HEK293 (cell line): ENCODE measurements around the gene VPS11.

Experiments
- CTCF ChIA-PET: fragments of 350-600 bp; formaldehyde crosslinking; extraction: SDS; loops from one replicate; lab custom pipeline; 2021; ENCODE audit warnings: antibody characterized with exemption; lab: Yijun Ruan, JAX
- POLR2A ChIA-PET: fragments of 300-600 bp; formaldehyde crosslinking; extraction: SDS; loops from one replicate; lab custom pipeline; 2020; ENCODE audit warnings: antibody characterized with exemption, inconsistent platforms; lab: Yijun Ruan, JAX
- H3K27ac ChIP-seq: fragments of 200-500 bp; sonication (Bioruptor generic); 2 replicates; pipeline ENCODE4 v1.5.1; 2014; ENCODE audit warnings: low read depth, low read length, control low read depth, inconsistent platforms; ENCODE audit errors: extremely low read depth
- H3K36me3 ChIP-seq, 2 experiments: fragments of 200-500 bp in 1 of 2; sonication (Bioruptor generic) in 1 of 2; 1 replicate in 1 of 2; 2 replicates in 1 of 2; pipeline ENCODE4 v1.5.1; 2014 to 2017; ENCODE audit warnings: inconsistent platforms in 2 of 2, low read length in 2 of 2; ENCODE audit not compliant: control insufficient read depth in 2 of 2, insufficient read depth in 1 of 2
- H3K4me1 ChIP-seq: fragments of 200-500 bp; sonication (Bioruptor generic); 2 replicates; pipeline ENCODE4 v1.5.1; 2014; ENCODE audit warnings: mild to moderate bottlenecking, low read length, inconsistent platforms; ENCODE audit not compliant: control insufficient read depth, insufficient read depth
- H3K4me3 ChIP-seq: 2 replicates; pipeline ENCODE4 v1.5.1; 2011; ENCODE audit warnings: low read depth, mild to moderate bottlenecking, control low read depth, low read length, moderate library complexity
- H3K9me3 ChIP-seq: fragments of 200-500 bp; sonication (Bioruptor generic); 2 replicates; pipeline ENCODE4 v1.5.1; 2014; ENCODE audit warnings: low read depth, low read length, inconsistent platforms; ENCODE audit not compliant: control insufficient read depth, insufficient read depth
- KLF16 ChIP-seq: fragments of 450-650 bp; formaldehyde crosslinking; IDR thresholded peaks from 2 replicates; pipeline ENCODE4 v1.5.1; 2017; ENCODE audit warnings: missing biosample characterization, missing genetic modification characterization
- OVOL3 ChIP-seq: fragments of 450-650 bp; formaldehyde crosslinking; IDR thresholded peaks from 2 replicates; pipeline ENCODE4 v1.5.1; 2016; ENCODE audit warnings: missing biosample characterization, missing genetic modification characterization
- ZBTB26 ChIP-seq: fragments of 450-650 bp; formaldehyde crosslinking; optimal IDR thresholded peaks from 2 replicates; pipeline ENCODE3; 2016; ENCODE audit warnings: missing biosample characterization, mild to moderate bottlenecking, missing genetic modification characterization
- ZEB2 ChIP-seq: fragments of 450-650 bp; formaldehyde crosslinking; IDR thresholded peaks from 2 replicates; pipeline ENCODE4 v1.5.1; 2016; ENCODE audit warnings: missing biosample characterization, missing genetic modification characterization
- ZFP3 ChIP-seq: fragments of 450-650 bp; formaldehyde crosslinking; IDR thresholded peaks from 2 replicates; pipeline ENCODE4 v1.5.1; 2016; ENCODE audit warnings: low read depth, missing biosample characterization, missing genetic modification characterization
- ZFP41 ChIP-seq: fragments of 450-650 bp; formaldehyde crosslinking; IDR thresholded peaks from 2 replicates; pipeline ENCODE4 v1.5.1; 2016; ENCODE audit warnings: missing biosample characterization, missing genetic modification characterization, borderline replicate concordance
- ZNF121 ChIP-seq: fragments of 450-650 bp; formaldehyde crosslinking; IDR thresholded peaks from 2 replicates; pipeline ENCODE4 v1.5.1; 2016; ENCODE audit warnings: missing biosample characterization, missing genetic modification characterization
- ZNF175 ChIP-seq: fragments of 450-650 bp; formaldehyde crosslinking; IDR thresholded peaks from 2 replicates; pipeline ENCODE4 v1.5.1; 2016; ENCODE audit warnings: missing biosample characterization, missing genetic modification characterization
- ZNF202 ChIP-seq: fragments of 450-650 bp; formaldehyde crosslinking; IDR thresholded peaks from 2 replicates; pipeline ENCODE4 v1.5.1; 2016; ENCODE audit warnings: missing biosample characterization, missing genetic modification characterization, borderline replicate concordance
- ZNF37A ChIP-seq: fragments of 450-650 bp; IDR thresholded peaks from 2 replicates; pipeline ENCODE4 v1.5.1; 2018; ENCODE audit warnings: missing biosample characterization, missing genetic modification characterization
- ZNF404 ChIP-seq: fragments of 450-650 bp; formaldehyde crosslinking; IDR thresholded peaks from 2 replicates; pipeline ENCODE4 v1.5.1; 2017; ENCODE audit warnings: missing biosample characterization, missing genetic modification characterization
- ZNF416 ChIP-seq: fragments of 450-650 bp; formaldehyde crosslinking; IDR thresholded peaks from 2 replicates; pipeline ENCODE4 v1.5.1; 2016; ENCODE audit warnings: missing biosample characterization, missing genetic modification characterization
- ZNF473 ChIP-seq: fragments of 450-650 bp; formaldehyde crosslinking; IDR thresholded peaks from 2 replicates; pipeline ENCODE4 v1.5.1; 2017; ENCODE audit warnings: missing biosample characterization, missing genetic modification characterization
- ZNF530 ChIP-seq: fragments of 450-650 bp; formaldehyde crosslinking; IDR thresholded peaks from 2 replicates; pipeline ENCODE4 v1.5.1; 2016; ENCODE audit warnings: low read depth, missing biosample characterization, missing genetic modification characterization
- ZNF549 ChIP-seq: fragments of 450-650 bp; IDR thresholded peaks from 2 replicates; pipeline ENCODE4 v1.5.1; 2018; ENCODE audit warnings: missing biosample characterization, missing genetic modification characterization, mild to moderate bottlenecking, inconsistent platforms, moderate library complexity
- ZNF580 ChIP-seq: fragments of 450-650 bp; formaldehyde crosslinking; IDR thresholded peaks from 2 replicates; pipeline ENCODE4 v1.5.1; 2016; ENCODE audit warnings: missing biosample characterization, missing genetic modification characterization
- ZNF76 ChIP-seq: fragments of 450-650 bp; formaldehyde crosslinking; IDR thresholded peaks from 2 replicates; pipeline ENCODE4; 2016; ENCODE audit warnings: low read depth, missing biosample characterization, missing genetic modification characterization, borderline replicate concordance
- ZSCAN23 ChIP-seq: fragments of 450-650 bp; formaldehyde crosslinking; IDR thresholded peaks from 2 replicates; pipeline ENCODE4 v1.5.1; 2016; ENCODE audit warnings: missing biosample characterization, missing genetic modification characterization
- ZSCAN5A ChIP-seq: fragments of 450-650 bp; formaldehyde crosslinking; IDR thresholded peaks from 2 replicates; pipeline ENCODE4 v1.5.1; 2016; ENCODE audit warnings: missing biosample characterization, missing genetic modification characterization
- TF ChIP-seq, protein P1 (sequence below): fragments of 450-650 bp; formaldehyde crosslinking; IDR thresholded peaks from 2 replicates; pipeline ENCODE4 v1.5.1; 2017; ENCODE audit warnings: missing biosample characterization, missing genetic modification characterization
- TF ChIP-seq, protein P2 (sequence below): fragments of 450-650 bp; formaldehyde crosslinking; IDR thresholded peaks from 2 replicates; pipeline ENCODE4 v1.5.1; 2016; ENCODE audit warnings: missing biosample characterization, missing genetic modification characterization, borderline replicate concordance
- TF ChIP-seq, protein P3 (sequence below): fragments of 450-650 bp; IDR thresholded peaks from 2 replicates; pipeline ENCODE4 v1.5.1; 2018; ENCODE audit warnings: missing biosample characterization, mild to moderate bottlenecking, missing genetic modification characterization
- TF ChIP-seq, protein P4 (sequence below): fragments of 450-650 bp; formaldehyde crosslinking; IDR thresholded peaks from 2 replicates; pipeline ENCODE4 v1.5.1; 2016; ENCODE audit warnings: missing biosample characterization, missing genetic modification characterization

Gene VPS11

GRCh38 chr11:119044708-119045107 lies 22.9 kb upstream of the VPS11 start (continued):
- TF ChIP-seq, protein P1, sequence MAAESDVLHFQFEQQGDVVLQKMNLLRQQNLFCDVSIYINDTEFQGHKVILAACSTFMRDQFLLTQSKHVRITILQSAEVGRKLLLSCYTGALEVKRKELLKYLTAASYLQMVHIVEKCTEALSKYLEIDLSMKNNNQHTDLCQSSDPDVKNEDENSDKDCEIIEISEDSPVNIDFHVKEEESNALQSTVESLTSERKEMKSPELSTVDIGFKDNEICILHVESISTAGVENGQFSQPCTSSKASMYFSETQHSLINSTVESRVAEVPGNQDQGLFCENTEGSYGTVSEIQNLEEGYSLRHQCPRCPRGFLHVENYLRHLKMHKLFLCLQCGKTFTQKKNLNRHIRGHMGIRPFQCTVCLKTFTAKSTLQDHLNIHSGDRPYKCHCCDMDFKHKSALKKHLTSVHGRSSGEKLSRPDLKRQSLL = no peak
- TF ChIP-seq ZNF121 (tag by site-specific recombination) (no peak), ZNF175 (tag by site-specific recombination) (no peak), ZNF202 (no peak), ZNF416 (no peak), ZNF580 (no peak)

- no peak overlapping the region for H3K4me3 ChIP-seq
- H3K36me3 ChIP-seq = peaks cover 0 to 71% of the 10 kb centered on the region in 2 experiments; a peak in 2 of 3 replicates
- H3K27ac ChIP-seq = no peak overlapping the region
- POLR2A ChIA-PET = no interaction called here
- TF ChIP-seq ZNF404 (tag by site-specific recombination) (no peak), ZSCAN5A (tag by site-specific recombination) (no peak), ZNF473 (tag by site-specific recombination) (no peak), ZNF530 (tag by site-specific recombination) (no peak), ZBTB26 (tag by site-specific recombination) (no peak), KLF16 (tag by site-specific recombination) (no peak), ZEB2 (tag by site-specific recombination) (no peak), ZNF37A (tag by site-specific recombination) (no peak), ZNF416 (no peak), OVOL3 (tag by site-specific recombination) (no peak), ZNF549 (tag by site-specific recombination) (no peak), ZNF76 (tag by site-specific recombination) (no peak), ZFP41 (tag by site-specific recombination) (no peak), ZSCAN23 (no peak), ZFP3 (tag by site-specific recombination) (no peak)
- TF ChIP-seq, protein P2, sequence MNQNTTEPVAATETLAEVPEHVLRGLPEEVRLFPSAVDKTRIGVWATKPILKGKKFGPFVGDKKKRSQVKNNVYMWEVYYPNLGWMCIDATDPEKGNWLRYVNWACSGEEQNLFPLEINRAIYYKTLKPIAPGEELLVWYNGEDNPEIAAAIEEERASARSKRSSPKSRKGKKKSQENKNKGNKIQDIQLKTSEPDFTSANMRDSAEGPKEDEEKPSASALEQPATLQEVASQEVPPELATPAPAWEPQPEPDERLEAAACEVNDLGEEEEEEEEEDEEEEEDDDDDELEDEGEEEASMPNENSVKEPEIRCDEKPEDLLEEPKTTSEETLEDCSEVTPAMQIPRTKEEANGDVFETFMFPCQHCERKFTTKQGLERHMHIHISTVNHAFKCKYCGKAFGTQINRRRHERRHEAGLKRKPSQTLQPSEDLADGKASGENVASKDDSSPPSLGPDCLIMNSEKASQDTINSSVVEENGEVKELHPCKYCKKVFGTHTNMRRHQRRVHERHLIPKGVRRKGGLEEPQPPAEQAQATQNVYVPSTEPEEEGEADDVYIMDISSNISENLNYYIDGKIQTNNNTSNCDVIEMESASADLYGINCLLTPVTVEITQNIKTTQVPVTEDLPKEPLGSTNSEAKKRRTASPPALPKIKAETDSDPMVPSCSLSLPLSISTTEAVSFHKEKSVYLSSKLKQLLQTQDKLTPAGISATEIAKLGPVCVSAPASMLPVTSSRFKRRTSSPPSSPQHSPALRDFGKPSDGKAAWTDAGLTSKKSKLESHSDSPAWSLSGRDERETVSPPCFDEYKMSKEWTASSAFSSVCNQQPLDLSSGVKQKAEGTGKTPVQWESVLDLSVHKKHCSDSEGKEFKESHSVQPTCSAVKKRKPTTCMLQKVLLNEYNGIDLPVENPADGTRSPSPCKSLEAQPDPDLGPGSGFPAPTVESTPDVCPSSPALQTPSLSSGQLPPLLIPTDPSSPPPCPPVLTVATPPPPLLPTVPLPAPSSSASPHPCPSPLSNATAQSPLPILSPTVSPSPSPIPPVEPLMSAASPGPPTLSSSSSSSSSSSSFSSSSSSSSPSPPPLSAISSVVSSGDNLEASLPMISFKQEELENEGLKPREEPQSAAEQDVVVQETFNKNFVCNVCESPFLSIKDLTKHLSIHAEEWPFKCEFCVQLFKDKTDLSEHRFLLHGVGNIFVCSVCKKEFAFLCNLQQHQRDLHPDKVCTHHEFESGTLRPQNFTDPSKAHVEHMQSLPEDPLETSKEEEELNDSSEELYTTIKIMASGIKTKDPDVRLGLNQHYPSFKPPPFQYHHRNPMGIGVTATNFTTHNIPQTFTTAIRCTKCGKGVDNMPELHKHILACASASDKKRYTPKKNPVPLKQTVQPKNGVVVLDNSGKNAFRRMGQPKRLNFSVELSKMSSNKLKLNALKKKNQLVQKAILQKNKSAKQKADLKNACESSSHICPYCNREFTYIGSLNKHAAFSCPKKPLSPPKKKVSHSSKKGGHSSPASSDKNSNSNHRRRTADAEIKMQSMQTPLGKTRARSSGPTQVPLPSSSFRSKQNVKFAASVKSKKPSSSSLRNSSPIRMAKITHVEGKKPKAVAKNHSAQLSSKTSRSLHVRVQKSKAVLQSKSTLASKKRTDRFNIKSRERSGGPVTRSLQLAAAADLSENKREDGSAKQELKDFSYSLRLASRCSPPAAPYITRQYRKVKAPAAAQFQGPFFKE (tag by site-specific recombination) = no peak
- TF ChIP-seq, protein P3, sequence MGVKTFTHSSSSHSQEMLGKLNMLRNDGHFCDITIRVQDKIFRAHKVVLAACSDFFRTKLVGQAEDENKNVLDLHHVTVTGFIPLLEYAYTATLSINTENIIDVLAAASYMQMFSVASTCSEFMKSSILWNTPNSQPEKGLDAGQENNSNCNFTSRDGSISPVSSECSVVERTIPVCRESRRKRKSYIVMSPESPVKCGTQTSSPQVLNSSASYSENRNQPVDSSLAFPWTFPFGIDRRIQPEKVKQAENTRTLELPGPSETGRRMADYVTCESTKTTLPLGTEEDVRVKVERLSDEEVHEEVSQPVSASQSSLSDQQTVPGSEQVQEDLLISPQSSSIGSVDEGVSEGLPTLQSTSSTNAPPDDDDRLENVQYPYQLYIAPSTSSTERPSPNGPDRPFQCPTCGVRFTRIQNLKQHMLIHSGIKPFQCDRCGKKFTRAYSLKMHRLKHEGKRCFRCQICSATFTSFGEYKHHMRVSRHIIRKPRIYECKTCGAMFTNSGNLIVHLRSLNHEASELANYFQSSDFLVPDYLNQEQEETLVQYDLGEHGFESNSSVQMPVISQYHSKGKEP = no peak
- TF ChIP-seq, protein P4, sequence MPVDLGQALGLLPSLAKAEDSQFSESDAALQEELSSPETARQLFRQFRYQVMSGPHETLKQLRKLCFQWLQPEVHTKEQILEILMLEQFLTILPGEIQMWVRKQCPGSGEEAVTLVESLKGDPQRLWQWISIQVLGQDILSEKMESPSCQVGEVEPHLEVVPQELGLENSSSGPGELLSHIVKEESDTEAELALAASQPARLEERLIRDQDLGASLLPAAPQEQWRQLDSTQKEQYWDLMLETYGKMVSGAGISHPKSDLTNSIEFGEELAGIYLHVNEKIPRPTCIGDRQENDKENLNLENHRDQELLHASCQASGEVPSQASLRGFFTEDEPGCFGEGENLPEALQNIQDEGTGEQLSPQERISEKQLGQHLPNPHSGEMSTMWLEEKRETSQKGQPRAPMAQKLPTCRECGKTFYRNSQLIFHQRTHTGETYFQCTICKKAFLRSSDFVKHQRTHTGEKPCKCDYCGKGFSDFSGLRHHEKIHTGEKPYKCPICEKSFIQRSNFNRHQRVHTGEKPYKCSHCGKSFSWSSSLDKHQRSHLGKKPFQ = no peak
- CTCF ChIA-PET = interaction anchor here (1.2 kb wide), 1 partner anchor 84 kb away, joined by 5 read pairs; no protein-coding TSS in a partner anchor
- H3K4me1 ChIP-seq = no peaks in the 10 kb centered on the region
- H3K9me3 ChIP-seq = no peaks in the 10 kb centered on the region
Observed at GRCh38 chr11:119046489-119046888, 21.1 kb upstream of the VPS11 start.
